Right lobe of liver (tissue), 6 donors: Measurements from ENCODE around the gene STRIT1. TPM values are rescaled to one million over a fixed set of nuclear protein-coding genes. Genes with fewer than 3 reads are reported as not detected.
"Not testable (repeated sequence)": the region's sequence is repeated elsewhere in the genome, so short reads cannot be mapped to it uniquely, and the experiment has no call there.

Experiments
- ATAC-seq, 4 donors: fragments of 200-7000 bp; cut with Tn5 transposase; one replicate each; pipeline ENCODE4 v1.9.1; 2020; ENCODE audit warnings: mild to moderate bottlenecking in 4 of 4, moderate library complexity in 4 of 4
- DNase-seq, 3 donors: peaks; one replicate each; pipeline ENCODE4 v3.0.0-alpha.2; 2020
- H3K27ac ChIP-seq, 3 donors: fragments of 200-600 bp; one replicate each; pipeline ENCODE4 v1.8.0; 2022
- H3K27me3 ChIP-seq, 2 donors: fragments of 200-600 bp; one replicate each; pipeline ENCODE4 v1.8.0; 2022
- H3K36me3 ChIP-seq, 4 donors: fragments of 200-600 bp; sonication (generic) in 1 of 4; one replicate each; pipeline versions ENCODE4 v1.5.1 to v1.8.0; 2017 to 2022; ENCODE audit warnings: control low read depth in 1 of 4
- H3K4me1 ChIP-seq, 4 donors: fragments of 200-600 bp; sonication (generic) in 1 of 4; one replicate each; pipeline versions ENCODE4 v1.5.1 to v1.8.0; 2017 to 2022; ENCODE audit warnings: control low read depth in 1 of 4
- H3K4me3 ChIP-seq, 3 donors: fragments of 200-600 bp; one replicate each; pipeline ENCODE4 v1.8.0; 2022
- H3K9me3 ChIP-seq, 4 donors: fragments of 200-600 bp; sonication (generic) in 1 of 4; one replicate each; pipeline versions ENCODE4 v1.5.1 to v1.8.0; 2017 to 2022; ENCODE audit warnings: control low read depth in 1 of 4
- CTCF ChIP-seq, 4 donors: fragments of 200-600 bp in 3 of 4; fragments of 450-650 bp in 1 of 4; IDR thresholded peaks; one replicate each; pipeline versions ENCODE4 v1.5.1 to v1.8.0; 2016 to 2022; ENCODE audit warnings: antibody characterized with exemption in 4 of 4, mild to moderate bottlenecking in 2 of 4
- POLR2A ChIP-seq: fragments of 450-650 bp; IDR thresholded peaks from one replicate; pipeline ENCODE4 v1.6.1; 2017; ENCODE audit warnings: antibody characterized with exemption, mild to moderate bottlenecking
- WGBS: methylation state at CpG from one replicate; pipeline ENCODE4 v1.1.6; 2018; ENCODE audit warnings: low coverage, low lambda C conversion rate; ENCODE audit not compliant: insufficient coverage; ENCODE audit errors: missing lambda C conversion rate; 5-methylcytosine and 5-hydroxymethylcytosine counted together
- intact Hi-C, 2 donors: fragments of 100-400 bp; cut with DNase I; formaldehyde crosslinking; loops; one replicate each; pipeline versions ENCODE4 v1.11.2 to v1.14.1; 2022
- total RNA-seq, 6 experiments: library from RNA; depleted of rRNA in 2 of 6; stranded (reverse); fragments of >200 nt in 2 of 6; fragmentation: NEBNext Ultra II Directional in 3 of 6; extraction: Animal tissue kit (Norgen Biotek cat#: 25700) in 3 of 6; gene quantifications; one replicate each; pipeline versions ENCODE4 v1.1.0 to v1.2.4, GENCODE V29; 2016 to 2023
- donor health status: DM: no; HTN: yes; CAD: no.
- donor health status: DM: no; HTN: no; CAD: no.
- donor health status: DM: no; HTN: no; CAD: no.
- donor health status: DM: no; HTN: yes; CAD: no.
- donor health status: DM: no; HTN: yes; CAD: no.

STRIT1 gene
- total RNA-seq, 6 experiments from 2014 or later = 0.31 to 1.2 TPM; not detected in 4

GRCh38 chr3:155271343-155271613 is 22.2 kb downstream of the STRIT1 start:
- H3K4me1 ChIP-seq = no peaks in the 10 kb centered on the region
- TF ChIP-seq CTCF (IDR thresholded peaks at IDR 0.05) (no peak), POLR2A (no peak)
- H3K27me3 ChIP-seq = no peaks in the 10 kb centered on the region
- 80% methylated on average over 1 of the region's 1 CpG for WGBS
- ATAC-seq (no peak), DNase-seq (no peak)
- H3K9me3 ChIP-seq = no peaks in the 10 kb centered on the region
- no peaks in the 10 kb centered on the region for H3K36me3 ChIP-seq
- H3K4me3 ChIP-seq = no peak overlapping the region
- H3K27ac ChIP-seq = no peak overlapping the region
- intact Hi-C loops = no loop called here

DNA sequence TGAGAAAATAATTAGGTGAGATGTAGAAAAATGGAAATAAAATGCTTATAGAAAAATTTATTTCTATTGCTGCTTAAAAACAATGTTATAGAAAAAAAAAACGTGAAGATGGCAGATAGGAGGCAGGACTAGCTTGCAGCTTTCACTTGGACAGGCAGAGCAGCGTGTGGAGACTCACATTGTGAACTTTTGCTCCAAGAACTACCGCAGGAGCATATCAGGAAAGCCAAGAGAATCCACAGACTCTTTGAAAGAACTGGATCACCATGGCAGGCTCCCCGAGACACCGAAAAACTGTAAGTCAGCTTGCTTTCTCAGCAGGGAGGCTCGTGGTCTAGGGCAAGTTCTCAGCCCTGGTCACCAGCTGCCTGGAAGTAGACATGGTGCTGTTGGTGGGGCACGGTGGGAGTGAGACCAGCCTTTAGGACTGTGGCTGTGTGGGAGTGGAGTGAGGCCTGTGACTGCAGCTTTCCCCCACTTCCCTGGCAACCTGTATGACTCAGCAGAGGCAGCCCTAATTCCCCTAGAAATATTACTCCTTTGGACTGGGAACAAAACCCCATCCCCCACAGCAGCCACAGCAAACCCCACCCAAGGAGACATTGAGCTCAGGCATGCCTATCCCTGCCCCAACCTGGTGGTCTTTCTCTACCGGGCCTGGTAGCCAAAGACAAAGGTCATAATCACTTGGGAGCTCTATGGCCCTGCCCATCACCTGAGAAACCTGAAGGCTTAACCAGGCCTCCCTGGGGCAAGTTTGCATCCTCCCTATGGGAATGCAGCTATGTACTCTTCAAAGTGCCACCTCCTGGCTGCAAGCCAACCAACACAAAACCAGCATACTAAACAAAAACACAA is 22.8 kb downstream of the STRIT1 start:
- Histone ChIP-seq H3K27me3 (no peaks in the 10 kb centered on the region), H3K36me3 (no peaks in the 10 kb centered on the region), H3K9me3 (no peaks in the 10 kb centered on the region), H3K27ac (no peak overlapping the region), H3K4me1 (no peaks in the 10 kb centered on the region), H3K4me3 (no peak overlapping the region)
- ATAC-seq = no peak
- 49% methylated on average over 4 of the region's 8 CpGs for WGBS
- no peak for DNase-seq
- TF ChIP-seq CTCF (IDR thresholded peaks at IDR 0.05) (no peak), POLR2A (no peak)
- intact Hi-C loops = no loop called here

GRCh38 chr3:155270063-155270462 is 23.4 kb downstream of the STRIT1 start:
- Histone ChIP-seq H3K4me3 (no peak overlapping the region), H3K4me1 (no peaks in the 10 kb centered on the region), H3K27ac (no peak overlapping the region), H3K36me3 (no peaks in the 10 kb centered on the region), H3K27me3 (no peaks in the 10 kb centered on the region), H3K9me3 (no peaks in the 10 kb centered on the region)
- DNase-seq (no peak), ATAC-seq (no peak)
- TF ChIP-seq CTCF (IDR thresholded peaks at IDR 0.05) = no peak
- TF ChIP-seq POLR2A = no peak
- intact Hi-C loops = no loop called here
- WGBS = 80% methylated on average over 3 of the region's 3 CpGs

DNA sequence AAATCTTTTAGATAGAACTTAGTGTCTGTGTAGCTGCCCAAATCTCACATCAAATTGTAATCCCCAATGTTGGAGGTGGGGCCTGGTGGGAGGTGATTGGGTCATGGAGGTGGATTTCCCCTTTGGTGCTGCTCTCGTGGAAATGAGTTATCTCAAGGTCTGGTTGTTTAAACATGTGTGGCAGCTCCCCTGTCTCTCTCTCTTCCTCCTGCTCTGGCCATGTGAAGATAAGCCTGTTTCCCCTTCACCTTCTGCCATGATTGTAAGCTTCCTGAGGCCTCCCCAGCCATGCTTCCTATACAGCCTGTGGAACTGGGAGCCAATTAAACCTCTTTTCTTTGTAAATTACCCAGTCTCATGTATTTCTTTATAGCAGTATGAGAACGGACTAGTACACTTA is 30.6 kb downstream of the STRIT1 start:
- intact Hi-C loops, H3K4me3 ChIP-seq, ATAC-seq, H3K4me1 ChIP-seq, H3K36me3 ChIP-seq, H3K27ac ChIP-seq, DNase-seq, H3K9me3 ChIP-seq, H3K27me3 ChIP-seq: not testable (repeated sequence)
- 55% methylated on average over 2 of the region's 2 CpGs for WGBS

- intact Hi-C loops = no loop called here
- H3K27me3 ChIP-seq = no peaks in the 10 kb centered on the region
- H3K4me3 ChIP-seq = no peak overlapping the region
- TF ChIP-seq POLR2A (no peak), CTCF (IDR thresholded peaks at IDR 0.05) (no peak)
- no peak for ATAC-seq
- H3K4me1 ChIP-seq = no peaks in the 10 kb centered on the region
- no peaks in the 10 kb centered on the region for H3K9me3 ChIP-seq
- WGBS = 86% methylated on average over 1 of the region's 1 CpG
- no peak for DNase-seq
- H3K36me3 ChIP-seq = no peaks in the 10 kb centered on the region
- H3K27ac ChIP-seq = no peak overlapping the region
Measured at GRCh38 chr3:155262295-155262694, 31.2 kb downstream of the STRIT1 start.
